Measurements from ENCODE around the gene CNTNAP5. TPM values are rescaled to one million over a fixed set of nuclear protein-coding genes. Genes with fewer than 3 reads are reported as not detected.

CNTNAP5 gene
- total and polyA plus RNA-seq, 2 of the 4 experiments (the other 2 are of a cell fraction), result not detected

DNA sequence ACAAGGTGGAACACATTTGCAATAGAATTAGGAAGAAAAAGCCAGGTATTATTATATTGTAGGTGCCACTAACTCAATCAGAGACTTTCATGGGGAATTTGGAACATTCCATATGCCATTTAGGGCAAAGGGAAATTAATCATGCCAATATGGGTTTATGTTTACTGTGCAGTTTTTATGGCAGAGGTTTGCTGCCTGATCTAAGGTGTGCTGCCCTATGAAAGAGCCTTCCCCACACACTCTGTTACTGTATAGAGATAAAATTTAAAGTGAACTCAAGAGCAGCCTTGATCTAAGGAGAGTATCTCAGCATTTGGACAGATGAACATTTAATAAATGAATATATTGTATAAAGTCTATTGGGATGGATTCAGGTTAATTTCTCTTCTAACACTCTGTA is 771.6 kb downstream of the CNTNAP5 start:
- DNase-seq, result no peak
- no peak overlapping the region for H2BK5ac ChIP-seq (ENCODE audit: low read depth, low read length, poor library complexity, severe bottlenecking)
- no peak overlapping the region for H2BK120ac ChIP-seq (ENCODE audit: low read depth, low read length)
- H2AK9ac ChIP-seq (replicated peaks; ENCODE audit: low read depth, low read length, poor library complexity), result no peak overlapping the region
- no peaks in the 10 kb centered on the region for H3K27me3 ChIP-seq (ENCODE audit: control insufficient read depth, insufficient read depth, low read length)
- no peak overlapping the region for H3K4ac ChIP-seq (ENCODE audit: low read depth, low read length)
- H2AK5ac ChIP-seq (ENCODE audit: low read depth, low read length), result no peak overlapping the region
- no peaks in the 10 kb centered on the region for H3K79me1 ChIP-seq (ENCODE audit: low read depth in 1 of 2, low read length in 2 of 2)
- no peaks in the 10 kb centered on the region for H4K20me1 ChIP-seq (ENCODE audit: insufficient read depth, low read length)
- no peak overlapping the region for H3K56ac ChIP-seq (ENCODE audit: extremely low read depth, insufficient read depth, low read length)
- no peak overlapping the region for H4K8ac ChIP-seq (ENCODE audit: low read depth in 2 of 2, low read length in 2 of 2)
- in situ Hi-C loops (cut with MboI; ENCODE audit: low sequenced_read_pairs) (no loop called here), intact Hi-C loops (cut with micrococcal nuclease) (no loop called here), dilution Hi-C loops (cut with HindIII; ENCODE audit: low sequenced_read_pairs, unreplicated experiment) (no loop called here)
- no peak overlapping the region for H4K91ac ChIP-seq (ENCODE audit: insufficient read depth, low read depth, low read length)
- no peak overlapping the region for H3K4me2 ChIP-seq (ENCODE audit: low read depth, low read length)
- no peak overlapping the region for H2BK20ac ChIP-seq (ENCODE audit: low read depth, low read length)
- H3K27ac ChIP-seq (ENCODE audit: insufficient read depth, low read length), result no peak overlapping the region
- no peak overlapping the region for H3K4me3 ChIP-seq (ENCODE audit: insufficient read depth, low read depth, low read length)
- H3K36me3 ChIP-seq (ENCODE audit: control insufficient read depth, insufficient read depth, low read length), result no peaks in the 10 kb centered on the region
- no peaks in the 10 kb centered on the region for H3K4me1 ChIP-seq (ENCODE audit: control insufficient read depth, insufficient read depth, low read length)
- H2BK15ac ChIP-seq (ENCODE audit: low read depth, low read length), result no peak overlapping the region
- no peak overlapping the region for H2AFZ ChIP-seq (replicated peaks; ENCODE audit: low read length, poor library complexity)
- ChIA-PET POLR2A (ENCODE audit: unreplicated experiment) (no interaction called here), CTCF (no interaction called here)
- H3K18ac ChIP-seq (ENCODE audit: low read depth, low read length), result no peak overlapping the region
- H3K9ac ChIP-seq (ENCODE audit: low read depth, low read length), result no peak overlapping the region
- H3K14ac ChIP-seq (replicated peaks; ENCODE audit: low read depth, low read length), result no peak overlapping the region
- no peak for TF ChIP-seq MAFK (IDR thresholded peaks at IDR 0.05; ENCODE audit: low read depth, low read length)
- no peak for TF ChIP-seq MXI1 (IDR thresholded peaks at IDR 0.05; ENCODE audit: borderline replicate concordance, low read depth, low read length)
- TF ChIP-seq, protein P1, sequence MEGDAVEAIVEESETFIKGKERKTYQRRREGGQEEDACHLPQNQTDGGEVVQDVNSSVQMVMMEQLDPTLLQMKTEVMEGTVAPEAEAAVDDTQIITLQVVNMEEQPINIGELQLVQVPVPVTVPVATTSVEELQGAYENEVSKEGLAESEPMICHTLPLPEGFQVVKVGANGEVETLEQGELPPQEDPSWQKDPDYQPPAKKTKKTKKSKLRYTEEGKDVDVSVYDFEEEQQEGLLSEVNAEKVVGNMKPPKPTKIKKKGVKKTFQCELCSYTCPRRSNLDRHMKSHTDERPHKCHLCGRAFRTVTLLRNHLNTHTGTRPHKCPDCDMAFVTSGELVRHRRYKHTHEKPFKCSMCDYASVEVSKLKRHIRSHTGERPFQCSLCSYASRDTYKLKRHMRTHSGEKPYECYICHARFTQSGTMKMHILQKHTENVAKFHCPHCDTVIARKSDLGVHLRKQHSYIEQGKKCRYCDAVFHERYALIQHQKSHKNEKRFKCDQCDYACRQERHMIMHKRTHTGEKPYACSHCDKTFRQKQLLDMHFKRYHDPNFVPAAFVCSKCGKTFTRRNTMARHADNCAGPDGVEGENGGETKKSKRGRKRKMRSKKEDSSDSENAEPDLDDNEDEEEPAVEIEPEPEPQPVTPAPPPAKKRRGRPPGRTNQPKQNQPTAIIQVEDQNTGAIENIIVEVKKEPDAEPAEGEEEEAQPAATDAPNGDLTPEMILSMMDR (conservative IDR thresholded peaks at IDR 0.05; ENCODE audit: low read depth, low read length), result no peak
- no peak for TF ChIP-seq CEBPB (IDR thresholded peaks at IDR 0.05; ENCODE audit: low read depth, low read length)
- BruUV-seq (replicated peaks), result no TSS peak
- H3K9me1 ChIP-seq (ENCODE audit: insufficient read depth, low read length), result no peaks in the 10 kb centered on the region
- no peak overlapping the region for H3K23ac ChIP-seq (ENCODE audit: low read depth, low read length)
- no peak for ATAC-seq (ENCODE audit: low read depth)
- no peak overlapping the region for H4K5ac ChIP-seq (ENCODE audit: low read depth, low read length)
- H3K9me3 ChIP-seq (ENCODE audit: control insufficient read depth, insufficient read depth, low read length), result no peaks in the 10 kb centered on the region

All from IMR-90 (cell line).